Measurements from ENCODE around the gene ADAMTS20. TPM values are rescaled to one million over a fixed set of nuclear protein-coding genes. Genes with fewer than 3 reads are reported as not detected.

The ADAMTS20 gene
- polyA plus RNA-seq, 3 donors from 2014 or later = not detected

DNA sequence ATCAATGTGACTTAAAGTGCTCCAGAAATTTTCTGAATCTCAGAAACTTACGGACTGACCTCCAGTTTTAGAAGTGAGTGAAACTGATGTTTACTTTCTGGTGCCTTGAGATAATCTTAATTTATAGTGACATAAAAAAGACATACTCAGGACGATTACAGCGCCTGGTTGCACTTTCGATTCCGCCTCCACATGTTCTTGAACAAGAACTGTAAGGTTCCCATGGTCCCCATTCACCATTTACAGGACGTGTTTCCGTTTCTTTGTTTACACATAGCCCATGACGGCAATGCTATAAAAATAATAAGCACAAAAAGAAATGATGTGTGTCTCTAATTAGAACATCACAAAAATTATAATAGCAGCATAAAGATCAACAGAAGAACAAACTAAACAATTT is 98.2 kb downstream of the ADAMTS20 start:
- H3K4me3 Mint-ChIP-seq = no peak overlapping the region
- no peak overlapping the region for H3K27ac Mint-ChIP-seq
- no peak for DNase-seq
- H3K36me3 Mint-ChIP-seq = no peaks in the 10 kb centered on the region
- H3K4me1 Mint-ChIP-seq = no peaks in the 10 kb centered on the region
- H3K27me3 Mint-ChIP-seq (ENCODE audit: low read depth in 3 of 3) = peaks cover 0 to 2% (median 0%) of the 10 kb centered on the region in 3 donors
- peaks cover 6 to 26% (median 13%) of the 10 kb centered on the region in 6 donors for H3K9me3 Mint-ChIP-seq

DNA sequence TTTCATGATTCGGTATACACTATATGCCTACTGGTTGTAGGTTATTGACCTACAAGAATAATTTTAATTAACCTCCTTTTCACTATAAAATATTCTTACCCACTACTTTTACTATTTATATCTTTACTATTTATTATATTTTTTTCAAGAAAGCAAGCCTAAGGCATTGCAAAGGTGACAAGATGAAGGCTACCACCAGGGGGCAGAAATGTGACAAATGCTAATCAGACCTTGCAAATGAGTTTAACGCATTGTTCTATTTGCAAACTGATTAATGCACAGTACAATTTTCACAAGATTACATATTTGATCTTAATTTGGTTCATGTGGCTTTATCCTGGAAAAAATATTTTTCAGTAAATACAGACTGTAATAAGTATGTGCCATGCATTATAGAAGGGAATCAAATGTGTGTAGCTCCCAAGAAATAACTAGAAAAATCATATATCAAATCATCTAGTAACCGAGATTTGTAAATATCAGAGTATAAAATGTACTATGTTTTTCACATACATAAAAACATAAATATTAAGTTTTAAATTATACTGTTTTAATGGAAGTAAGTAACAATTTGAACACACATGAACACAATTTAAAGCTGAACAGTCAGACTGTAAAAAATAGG is 107.0 kb downstream of the ADAMTS20 start:
- peak in 2 of 3 donors; percentile 1 to 6 for DNase-seq
- no peak overlapping the region for H3K27ac Mint-ChIP-seq
- no peak overlapping the region for H3K4me3 Mint-ChIP-seq
- H3K4me1 Mint-ChIP-seq = no peaks in the 10 kb centered on the region
- peaks cover 0 to 2% (median 0%) of the 10 kb centered on the region in 3 donors for H3K27me3 Mint-ChIP-seq (ENCODE audit: low read depth in 3 of 3)
- H3K9me3 Mint-ChIP-seq = no peaks in the 10 kb centered on the region
- H3K36me3 Mint-ChIP-seq = no peaks in the 10 kb centered on the region

DNA sequence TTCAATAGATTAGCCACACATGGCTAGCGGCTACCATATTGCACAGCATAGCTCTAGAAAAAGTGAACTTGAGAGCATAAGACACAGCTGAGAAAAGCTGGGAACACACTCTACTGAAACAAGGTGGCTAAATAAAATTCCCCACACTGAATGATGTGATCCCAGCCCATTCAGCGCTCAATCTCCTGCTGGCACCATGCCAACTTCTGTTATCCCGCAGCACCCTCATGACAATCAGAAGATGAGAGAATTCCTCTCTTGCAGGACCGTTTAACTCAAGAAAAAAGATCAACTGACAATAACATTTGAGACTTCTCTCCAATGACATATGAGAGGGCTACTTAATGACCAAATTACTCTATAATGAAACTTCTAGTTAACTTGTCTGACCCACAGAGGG is 115.4 kb downstream of the ADAMTS20 start:
- Mint-ChIP-seq H3K4me1 (no peaks in the 10 kb centered on the region), H3K36me3 (no peaks in the 10 kb centered on the region), H3K4me3 (no peak overlapping the region), H3K9me3 (peaks cover 2 to 14% (median 5%) of the 10 kb centered on the region in 6 donors), H3K27me3 (ENCODE audit: low read depth in 3 of 3) (no peaks in the 10 kb centered on the region), H3K27ac (peak overlapping the region in 1 of 6 donors; percentile 17)
- DNase-seq = no peak

DNA sequence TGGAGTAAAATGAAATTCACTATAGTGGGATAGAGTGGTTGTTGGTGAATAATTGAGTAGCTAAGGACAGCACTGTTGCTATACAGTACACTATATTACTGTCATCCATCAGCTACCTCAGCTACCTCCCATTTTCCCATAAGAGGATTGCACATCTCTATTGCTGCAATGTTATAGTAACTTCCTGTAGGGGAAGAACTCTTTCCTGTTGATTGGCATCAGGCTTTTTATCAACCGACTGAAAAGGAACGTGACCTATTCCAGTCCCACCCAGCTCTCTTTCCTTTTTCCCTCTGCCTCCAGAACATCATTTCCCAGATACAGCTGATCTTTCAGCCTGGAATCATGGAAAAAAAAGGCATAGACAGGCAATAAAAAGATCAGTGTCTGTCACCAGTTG is 117.4 kb downstream of the ADAMTS20 start:
- no peaks in the 10 kb centered on the region for H3K4me1 Mint-ChIP-seq
- H3K4me3 Mint-ChIP-seq = no peak overlapping the region
- H3K36me3 Mint-ChIP-seq = no peaks in the 10 kb centered on the region
- H3K27me3 Mint-ChIP-seq (ENCODE audit: low read depth in 3 of 3) = no peaks in the 10 kb centered on the region
- DNase-seq = no peak
- no peak overlapping the region for H3K27ac Mint-ChIP-seq
- H3K9me3 Mint-ChIP-seq = peaks cover 2 to 14% (median 5%) of the 10 kb centered on the region in 6 donors

DNA sequence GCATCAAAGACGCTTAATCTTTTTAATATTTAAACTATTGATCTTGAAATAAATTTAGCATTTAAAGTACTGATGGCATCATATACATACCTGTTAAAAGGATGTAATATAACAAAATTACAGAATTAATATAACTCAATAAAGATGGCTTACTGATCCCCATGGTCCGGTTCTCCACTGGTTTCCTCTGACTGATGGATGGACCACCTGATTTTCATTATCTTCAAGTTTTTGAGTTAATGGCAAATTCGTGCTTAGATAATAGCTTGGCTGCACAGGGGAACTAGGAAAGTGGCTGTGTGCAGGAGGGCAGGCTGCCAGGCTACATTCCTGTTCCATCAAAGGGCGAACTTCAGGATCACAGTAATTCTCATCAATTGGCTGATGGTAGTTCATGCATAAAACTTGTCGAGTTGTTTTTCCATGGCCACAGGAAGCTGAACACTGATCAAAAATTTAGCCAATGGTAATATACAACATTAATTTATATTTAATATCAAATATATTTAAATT is 123.9 kb downstream of the ADAMTS20 start:
- no peak for DNase-seq
- no peaks in the 10 kb centered on the region for H3K27me3 Mint-ChIP-seq (ENCODE audit: low read depth in 3 of 3)
- H3K4me1 Mint-ChIP-seq = no peaks in the 10 kb centered on the region
- no peak overlapping the region for H3K27ac Mint-ChIP-seq
- H3K4me3 Mint-ChIP-seq = no peak overlapping the region
- H3K9me3 Mint-ChIP-seq = peaks cover 0 to 6% (median 0%) of the 10 kb centered on the region in 6 donors
- H3K36me3 Mint-ChIP-seq = no peaks in the 10 kb centered on the region

DNA sequence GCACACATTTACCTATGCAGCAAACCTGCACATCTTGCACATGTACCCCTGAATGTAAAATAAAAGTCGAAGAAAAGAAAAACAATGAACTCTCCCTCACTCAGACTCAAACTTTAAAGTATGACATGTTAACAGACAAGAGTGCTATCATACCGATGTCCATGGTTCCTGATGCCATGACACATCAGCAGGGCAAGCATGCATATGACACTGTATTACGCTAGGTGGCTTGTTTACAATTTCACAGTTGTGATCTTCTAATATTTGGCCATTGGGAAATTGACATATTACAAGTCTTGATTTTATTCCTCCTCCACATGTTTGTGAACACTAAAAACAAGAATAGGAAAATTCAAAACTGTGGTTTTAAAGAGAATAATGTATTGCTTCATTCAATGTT is 126.6 kb downstream of the ADAMTS20 start:
- H3K9me3 Mint-ChIP-seq = no peaks in the 10 kb centered on the region
- no peak overlapping the region for H3K4me3 Mint-ChIP-seq
- H3K27ac Mint-ChIP-seq = no peak overlapping the region
- no peaks in the 10 kb centered on the region for H3K4me1 Mint-ChIP-seq
- no peak for DNase-seq
- H3K36me3 Mint-ChIP-seq = no peaks in the 10 kb centered on the region
- no peaks in the 10 kb centered on the region for H3K27me3 Mint-ChIP-seq (ENCODE audit: low read depth in 3 of 3)

DNA sequence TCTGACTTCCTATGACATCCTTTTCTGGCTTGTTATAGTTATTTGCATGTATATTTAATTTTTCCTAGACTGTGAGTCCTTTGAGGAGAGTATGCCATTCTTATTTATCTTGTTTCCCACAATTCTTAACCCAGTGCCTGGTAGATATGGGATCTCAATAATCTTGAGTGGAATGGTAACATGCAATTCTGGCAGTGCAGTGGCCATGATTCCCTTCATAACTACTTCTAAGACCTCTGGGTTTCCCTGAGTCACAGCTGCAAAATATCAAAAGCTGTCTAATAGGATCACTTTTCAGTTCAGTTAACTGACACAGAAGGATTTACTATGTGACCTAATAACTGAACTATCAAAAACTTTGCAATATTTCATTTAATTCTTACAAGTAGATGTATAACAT is 135.0 kb downstream of the ADAMTS20 start:
- DNase-seq = no peak
- no peaks in the 10 kb centered on the region for H3K4me1 Mint-ChIP-seq
- peaks cover 0 to 17% (median 11%) of the 10 kb centered on the region in 6 donors for H3K9me3 Mint-ChIP-seq
- H3K36me3 Mint-ChIP-seq = no peaks in the 10 kb centered on the region
- no peak overlapping the region for H3K4me3 Mint-ChIP-seq
- H3K27ac Mint-ChIP-seq = no peak overlapping the region
- H3K27me3 Mint-ChIP-seq (ENCODE audit: low read depth in 3 of 3) = peaks cover 0 to 2% (median 0%) of the 10 kb centered on the region in 3 donors

DNA sequence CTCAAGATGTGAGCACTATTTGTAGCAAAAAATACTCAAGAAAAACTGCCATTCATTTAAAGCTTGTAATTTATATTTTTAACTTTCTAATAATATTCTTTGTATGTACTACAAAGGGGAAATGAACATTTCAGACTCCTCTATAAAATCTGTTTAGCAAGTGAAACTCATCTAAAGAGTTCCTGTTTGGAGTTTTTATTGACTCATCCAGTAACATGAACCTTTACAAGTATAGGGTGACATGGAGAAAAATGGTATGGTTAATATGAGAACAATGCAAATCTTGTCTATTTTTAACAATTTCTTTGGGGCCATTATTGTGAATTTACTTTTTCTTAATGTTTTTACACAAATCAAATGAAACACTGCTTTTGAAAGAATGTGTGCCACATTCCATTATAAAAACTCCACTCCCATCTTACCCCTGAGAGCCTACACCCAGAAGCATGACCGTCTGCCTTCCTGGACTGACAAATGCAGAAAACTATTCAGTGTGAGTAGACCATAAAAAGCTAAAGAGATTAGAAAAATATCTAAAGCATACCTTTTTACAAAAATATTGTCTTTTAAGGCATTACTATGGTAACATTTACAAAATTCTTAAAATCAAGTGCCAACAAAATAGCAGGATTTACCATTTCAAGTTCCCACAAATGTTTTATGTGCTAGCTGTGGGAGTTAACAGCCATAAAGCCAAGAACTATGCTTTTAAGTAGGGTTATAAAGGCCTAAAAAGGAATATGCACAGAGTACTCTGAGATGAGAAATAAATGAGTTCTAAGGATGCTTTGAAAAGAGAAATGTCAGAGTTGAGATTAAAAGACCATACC is 144.0 kb downstream of the ADAMTS20 start:
- Mint-ChIP-seq H3K36me3 (no peaks in the 10 kb centered on the region), H3K27me3 (ENCODE audit: low read depth in 3 of 3) (no peaks in the 10 kb centered on the region)
- DNase-seq = no peak

DNA sequence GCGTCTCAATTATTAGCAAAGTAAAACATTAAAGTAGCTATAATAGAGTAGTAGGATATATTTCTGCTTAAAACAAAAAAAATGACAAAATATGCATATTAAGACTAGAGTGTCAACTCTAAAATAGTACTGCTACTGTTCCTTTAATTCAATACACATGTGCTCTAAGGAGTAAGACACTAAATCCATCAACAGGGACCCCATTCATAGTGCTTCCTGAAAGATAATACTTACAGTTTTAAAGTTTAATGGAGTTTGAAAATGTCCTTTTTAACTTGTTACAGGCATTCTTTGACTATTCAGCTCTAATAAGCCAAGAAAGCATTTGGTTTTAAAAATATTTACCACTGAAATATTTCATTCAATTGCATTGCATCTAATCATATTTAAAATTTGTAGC is 145.2 kb downstream of the ADAMTS20 start:
- Mint-ChIP-seq H3K27me3 (ENCODE audit: low read depth in 3 of 3) (no peaks in the 10 kb centered on the region), H3K4me1 (no peaks in the 10 kb centered on the region), H3K27ac (no peak overlapping the region), H3K4me3 (no peak overlapping the region), H3K9me3 (peaks cover 0 to 13% (median 10%) of the 10 kb centered on the region in 6 donors), H3K36me3 (no peaks in the 10 kb centered on the region)
- DNase-seq = no peak

More for the DNA sequence above, 144.0 kb downstream of the ADAMTS20 start:
- Mint-ChIP-seq H3K9me3 (peaks cover 0 to 13% (median 10%) of the 10 kb centered on the region in 6 donors), H3K27ac (no peak overlapping the region), H3K4me1 (no peaks in the 10 kb centered on the region), H3K4me3 (no peak overlapping the region)

DNA sequence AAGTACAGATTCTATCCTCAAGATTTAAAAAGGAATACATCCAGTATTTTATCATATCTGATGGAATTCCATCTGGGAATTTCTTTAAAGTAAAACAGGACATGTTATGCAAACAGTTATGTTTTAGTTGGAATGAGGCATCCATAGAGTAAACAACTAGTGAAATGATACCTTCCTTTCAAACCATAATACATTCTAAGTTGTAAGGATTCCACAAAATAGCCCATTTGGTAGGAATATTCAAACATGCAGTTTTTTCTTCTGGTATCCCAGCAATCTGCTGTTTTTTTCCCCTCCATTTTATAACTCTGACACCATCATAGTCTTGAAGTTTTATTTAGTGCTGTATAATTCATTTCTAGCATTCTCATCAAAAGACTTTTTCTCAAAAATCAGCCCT is 149.6 kb downstream of the ADAMTS20 start:
- H3K27ac Mint-ChIP-seq = no peak overlapping the region
- H3K9me3 Mint-ChIP-seq = peaks cover 0 to 4% (median 2%) of the 10 kb centered on the region in 6 donors
- no peak for DNase-seq
- H3K4me1 Mint-ChIP-seq = no peaks in the 10 kb centered on the region
- no peak overlapping the region for H3K4me3 Mint-ChIP-seq
- H3K27me3 Mint-ChIP-seq (ENCODE audit: low read depth in 3 of 3) = no peaks in the 10 kb centered on the region
- no peaks in the 10 kb centered on the region for H3K36me3 Mint-ChIP-seq

DNA sequence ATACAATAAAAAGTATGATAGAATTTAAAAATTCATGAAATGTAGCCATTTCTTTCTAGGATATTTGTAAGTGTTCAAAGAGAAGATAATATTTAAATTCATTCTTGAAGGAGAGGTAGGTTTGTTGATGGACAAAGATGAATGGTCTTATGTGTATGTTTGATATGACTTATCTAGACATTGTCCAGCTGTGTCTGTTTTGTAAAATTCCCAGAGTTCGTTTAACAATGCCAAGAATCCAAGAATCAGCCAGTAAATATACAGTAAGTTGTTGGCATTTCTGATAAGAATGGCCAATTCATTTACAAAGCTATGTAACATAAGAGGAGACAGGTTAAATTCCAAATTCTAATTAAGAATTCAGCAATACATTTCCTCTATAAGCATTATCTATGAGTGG is 150.9 kb downstream of the ADAMTS20 start:
- no peaks in the 10 kb centered on the region for H3K27me3 Mint-ChIP-seq (ENCODE audit: low read depth in 3 of 3)

DNA sequence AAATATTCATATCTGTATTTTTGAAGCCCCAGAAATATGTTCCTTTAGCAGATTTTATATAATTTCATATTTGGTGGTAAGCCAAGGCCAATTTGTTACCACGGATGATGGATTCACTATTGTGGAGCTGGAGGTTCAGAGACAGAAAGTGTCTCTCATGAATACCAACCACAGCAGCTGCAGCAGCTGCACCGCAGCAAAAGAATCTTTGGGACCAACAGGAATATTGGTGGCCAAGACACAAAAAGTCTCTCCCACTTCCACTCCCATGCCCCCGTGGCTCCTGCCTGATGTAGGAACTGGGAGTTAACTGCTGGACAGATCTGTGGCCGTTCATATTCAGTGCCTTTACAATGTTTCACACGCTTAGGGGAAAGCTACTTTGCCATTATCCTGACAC is 155.3 kb downstream of the ADAMTS20 start:
- DNase-seq = no peak
- no peaks in the 10 kb centered on the region for H3K4me1 Mint-ChIP-seq
- H3K36me3 Mint-ChIP-seq = no peaks in the 10 kb centered on the region
- H3K27ac Mint-ChIP-seq = no peak overlapping the region
- H3K27me3 Mint-ChIP-seq (ENCODE audit: low read depth in 3 of 3) = no peaks in the 10 kb centered on the region
- no peak overlapping the region for H3K4me3 Mint-ChIP-seq
- H3K9me3 Mint-ChIP-seq = peaks cover 2 to 18% (median 6%) of the 10 kb centered on the region in 6 donors

More for the DNA sequence above, 150.9 kb downstream of the ADAMTS20 start:
- DNase-seq = no peak
- H3K4me3 Mint-ChIP-seq = no peak overlapping the region
- peaks cover 1 to 11% (median 4%) of the 10 kb centered on the region in 6 donors for H3K9me3 Mint-ChIP-seq
- no peak overlapping the region for H3K27ac Mint-ChIP-seq
- no peaks in the 10 kb centered on the region for H3K36me3 Mint-ChIP-seq
- H3K4me1 Mint-ChIP-seq = no peaks in the 10 kb centered on the region

DNA sequence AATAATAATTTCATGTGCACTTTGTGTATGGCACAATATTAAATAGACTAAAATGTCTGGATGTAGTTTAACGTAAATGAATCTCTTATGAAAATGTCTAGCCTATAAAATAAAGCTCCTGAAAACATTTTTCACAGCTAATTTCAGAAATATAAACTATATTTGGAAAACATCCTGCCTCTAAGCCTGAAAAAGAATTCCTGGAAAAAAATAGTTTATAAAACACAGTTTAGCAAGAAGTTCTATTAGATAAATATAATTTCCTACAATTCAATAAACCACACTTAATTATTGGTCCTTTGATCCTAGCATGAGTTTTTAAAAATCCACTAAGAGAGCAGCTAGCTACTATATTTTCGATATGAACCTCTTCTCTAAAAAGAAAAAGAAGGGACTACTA is 159.9 kb downstream of the ADAMTS20 start:
- no peak overlapping the region for H3K4me3 Mint-ChIP-seq
- no peaks in the 10 kb centered on the region for H3K27me3 Mint-ChIP-seq (ENCODE audit: low read depth in 3 of 3)
- H3K27ac Mint-ChIP-seq = no peak overlapping the region
- no peaks in the 10 kb centered on the region for H3K4me1 Mint-ChIP-seq
- DNase-seq = no peak
- H3K9me3 Mint-ChIP-seq = peaks cover 7 to 29% (median 15%) of the 10 kb centered on the region in 6 donors
- H3K36me3 Mint-ChIP-seq = no peaks in the 10 kb centered on the region

DNA sequence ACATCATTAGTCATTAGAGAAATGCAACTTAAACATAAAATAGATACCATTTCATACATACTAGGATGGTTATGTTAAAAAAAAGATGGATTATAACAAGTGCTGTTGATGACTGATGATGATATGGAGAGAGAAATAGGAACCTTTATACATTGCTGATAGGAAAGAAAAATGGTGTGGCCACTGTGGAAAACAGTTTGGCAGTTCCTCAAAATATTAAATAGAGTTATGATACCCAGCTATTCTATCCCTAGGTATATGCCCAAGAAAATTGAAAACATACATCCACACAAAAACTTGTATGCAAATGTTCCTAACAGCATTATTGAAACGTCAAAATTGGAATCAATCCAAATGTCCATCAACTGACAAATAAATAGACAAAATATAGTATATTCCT is 170.1 kb downstream of the ADAMTS20 start:
- no peak overlapping the region for H3K27ac Mint-ChIP-seq
- H3K36me3 Mint-ChIP-seq = peaks cover 0 to 3% (median 0%) of the 10 kb centered on the region in 3 donors
- peaks cover 0 to 1% (median 0%) of the 10 kb centered on the region in 3 donors for H3K27me3 Mint-ChIP-seq (ENCODE audit: low read depth in 3 of 3)
- no peaks in the 10 kb centered on the region for H3K4me1 Mint-ChIP-seq
- DNase-seq = no peak
- peaks cover 11 to 42% (median 24%) of the 10 kb centered on the region in 6 donors for H3K9me3 Mint-ChIP-seq
- no peak overlapping the region for H3K4me3 Mint-ChIP-seq

Data from immature natural killer cell (primary cell).